ENCODE measurements around the gene NIN.
A peak's percentile ranks its signal among the peaks of the same experiment; 100 is the strongest.

Gene NIN

GRCh38 chr14:50837850-50838470, 7.0 kb upstream of the NIN start:
- DNase-seq: no peak

- DNase-seq: no peak
Observed at GRCh38 chr14:50837271-50837670, 6.3 kb upstream of the NIN start.

GRCh38 chr14:50836515-50836914, 5.6 kb upstream of the NIN start:
- DNase-seq: no peak

GRCh38 chr14:50835280-50835679, 4.3 kb upstream of the NIN start:
- no peak for DNase-seq

- no peak for DNase-seq
Observed at GRCh38 chr14:50834802-50835276, 3.9 kb upstream of the NIN start.

GRCh38 chr14:50832935-50833630, 2.1 kb upstream of the NIN start:
- DNase-seq: peak in 8 of 56 donors; percentile 4 to 47 (median 20)

GRCh38 chr14:50831726-50832168, 785 bp upstream of the NIN start:
- DNase-seq: peak in 3 of 56 donors; percentile 39 to 70 (median 64)

GRCh38 chr14:50830044-50830931, 674 bp downstream of the NIN start:
- DNase-seq: peak in 39 of 56 donors; percentile 23 to 81 (median 64)

- peak in 4 of 56 donors; percentile 39 to 49 (median 44) for DNase-seq
Observed at GRCh38 chr14:50829489-50830043, 1.4 kb downstream of the NIN start.

GRCh38 chr14:50828721-50829488, 2.1 kb downstream of the NIN start:
- DNase-seq: no peak

GRCh38 chr14:50826681-50827080, 4.3 kb downstream of the NIN start:
- DNase-seq: no peak

GRCh38 chr14:50825307-50825706, 5.7 kb downstream of the NIN start:
- DNase-seq: no peak

GRCh38 chr14:50823762-50824636, 7.0 kb downstream of the NIN start:
- no peak for DNase-seq

- no peak for DNase-seq
Observed at GRCh38 chr14:50823051-50823761, 7.8 kb downstream of the NIN start.

- peak in 1 of 56 donors; percentile 11 for DNase-seq
Observed at GRCh38 chr14:50822501-50823042, 8.4 kb downstream of the NIN start.

GRCh38 chr14:50821510-50822464, 9.2 kb downstream of the NIN start:
- no peak for DNase-seq

GRCh38 chr14:50820786-50821509, 10.0 kb downstream of the NIN start:
- DNase-seq: no peak
